ENCODE results near the gene TMED10. TPM values are rescaled to one million over a fixed set of nuclear protein-coding genes. Genes with fewer than 3 reads are reported as not detected.

Gene TMED10
- total RNA-seq, 1 donor from 2014 or later: 186 TPM

DNA sequence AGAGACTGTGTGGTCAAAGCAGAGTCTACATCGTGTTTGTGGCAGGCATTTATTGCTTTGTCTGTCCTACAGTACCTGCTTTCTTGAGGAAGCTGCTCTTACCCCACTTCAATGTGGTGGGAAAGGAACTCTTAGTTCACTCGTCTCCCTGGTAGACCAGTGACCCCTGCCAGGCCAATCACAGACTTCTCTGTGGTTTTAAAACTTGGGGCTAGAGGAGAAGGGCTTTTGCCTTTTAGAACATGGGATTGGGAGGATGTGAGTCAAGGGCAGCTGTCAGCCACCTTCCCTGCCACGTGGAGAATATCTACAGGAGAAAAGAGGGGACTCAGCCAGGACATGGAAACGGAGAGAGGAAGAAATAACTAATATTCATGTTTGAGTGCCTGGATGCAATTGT, 36.8 kb upstream of the TMED10 start:
- H3K27ac Mint-ChIP-seq (ENCODE audit: unreplicated experiment): no peak overlapping the region
- no peak overlapping the region for H3K4me3 Mint-ChIP-seq

DNA sequence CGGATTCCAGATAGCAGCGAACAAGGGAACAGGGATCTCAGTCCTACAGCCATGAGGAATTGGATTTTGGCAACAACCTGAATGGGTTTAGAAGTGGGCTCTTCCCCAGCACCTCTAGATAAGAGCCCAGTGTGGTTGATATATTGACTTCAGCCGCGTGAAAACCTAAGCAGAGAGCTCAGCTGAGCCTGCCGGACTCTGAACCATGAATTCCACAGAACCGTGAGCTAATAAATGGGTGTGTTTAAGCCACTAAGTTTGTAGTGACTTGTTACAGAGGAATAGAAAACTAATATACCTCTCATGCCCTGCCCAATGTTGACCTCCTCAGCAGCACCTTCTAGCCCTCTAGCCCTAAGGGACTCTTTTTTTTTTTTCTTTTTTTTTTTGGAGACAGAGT, 32.4 kb upstream of the TMED10 start:
- no peaks in the 10 kb centered on the region for H3K4me1 Mint-ChIP-seq
- H3K36me3 Mint-ChIP-seq (ENCODE audit: low read depth): no peaks in the 10 kb centered on the region
- no peak overlapping the region for H3K27ac Mint-ChIP-seq (ENCODE audit: unreplicated experiment)
- no peaks in the 10 kb centered on the region for H3K9me3 Mint-ChIP-seq
- DNase-seq (ENCODE audit: low read depth, low spot score): no peak
- TF ChIP-seq, protein P1, sequence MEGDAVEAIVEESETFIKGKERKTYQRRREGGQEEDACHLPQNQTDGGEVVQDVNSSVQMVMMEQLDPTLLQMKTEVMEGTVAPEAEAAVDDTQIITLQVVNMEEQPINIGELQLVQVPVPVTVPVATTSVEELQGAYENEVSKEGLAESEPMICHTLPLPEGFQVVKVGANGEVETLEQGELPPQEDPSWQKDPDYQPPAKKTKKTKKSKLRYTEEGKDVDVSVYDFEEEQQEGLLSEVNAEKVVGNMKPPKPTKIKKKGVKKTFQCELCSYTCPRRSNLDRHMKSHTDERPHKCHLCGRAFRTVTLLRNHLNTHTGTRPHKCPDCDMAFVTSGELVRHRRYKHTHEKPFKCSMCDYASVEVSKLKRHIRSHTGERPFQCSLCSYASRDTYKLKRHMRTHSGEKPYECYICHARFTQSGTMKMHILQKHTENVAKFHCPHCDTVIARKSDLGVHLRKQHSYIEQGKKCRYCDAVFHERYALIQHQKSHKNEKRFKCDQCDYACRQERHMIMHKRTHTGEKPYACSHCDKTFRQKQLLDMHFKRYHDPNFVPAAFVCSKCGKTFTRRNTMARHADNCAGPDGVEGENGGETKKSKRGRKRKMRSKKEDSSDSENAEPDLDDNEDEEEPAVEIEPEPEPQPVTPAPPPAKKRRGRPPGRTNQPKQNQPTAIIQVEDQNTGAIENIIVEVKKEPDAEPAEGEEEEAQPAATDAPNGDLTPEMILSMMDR (conservative IDR thresholded peaks at IDR 0.05): no peak
- no peaks in the 10 kb centered on the region for H3K27me3 Mint-ChIP-seq (ENCODE audit: low read depth)
- no peak overlapping the region for H3K4me3 Mint-ChIP-seq

More for the DNA sequence above, 36.8 kb upstream of the TMED10 start:
- no peaks in the 10 kb centered on the region for H3K9me3 Mint-ChIP-seq
- H3K36me3 Mint-ChIP-seq (ENCODE audit: low read depth): no peaks in the 10 kb centered on the region
- no peak for DNase-seq (ENCODE audit: low read depth, low spot score)
- TF ChIP-seq, protein P1 (conservative IDR thresholded peaks at IDR 0.05): no peak
- H3K27me3 Mint-ChIP-seq (ENCODE audit: low read depth): no peaks in the 10 kb centered on the region
- no peaks in the 10 kb centered on the region for H3K4me1 Mint-ChIP-seq

DNA sequence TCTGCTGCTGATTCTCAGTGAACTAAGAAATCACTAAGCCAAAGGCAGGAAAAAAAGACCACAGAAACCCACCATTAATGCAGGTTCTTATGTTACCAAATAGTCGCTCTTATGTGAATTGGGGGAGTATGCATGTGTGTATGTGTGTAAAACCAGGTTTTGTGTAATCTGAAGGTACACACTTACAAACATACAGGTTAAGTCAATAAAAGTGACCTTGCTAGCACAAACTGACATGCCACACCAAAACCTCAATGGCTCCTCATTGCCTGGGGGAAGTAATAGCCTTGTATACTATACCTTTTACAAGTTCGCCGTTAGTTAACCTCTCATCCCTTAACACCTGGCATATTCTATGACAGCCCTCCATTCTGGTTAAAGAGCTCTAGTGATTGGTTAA, 29.8 kb upstream of the TMED10 start:
- H3K36me3 Mint-ChIP-seq (ENCODE audit: low read depth): no peaks in the 10 kb centered on the region
- no peak overlapping the region for H3K4me3 Mint-ChIP-seq
- H3K4me1 Mint-ChIP-seq: no peaks in the 10 kb centered on the region
- H3K27ac Mint-ChIP-seq (ENCODE audit: unreplicated experiment): no peak overlapping the region
- TF ChIP-seq, protein P1 (conservative IDR thresholded peaks at IDR 0.05): no peak
- no peaks in the 10 kb centered on the region for H3K27me3 Mint-ChIP-seq (ENCODE audit: low read depth)
- H3K9me3 Mint-ChIP-seq: no peaks in the 10 kb centered on the region
- no peak for DNase-seq (ENCODE audit: low read depth, low spot score)

DNA sequence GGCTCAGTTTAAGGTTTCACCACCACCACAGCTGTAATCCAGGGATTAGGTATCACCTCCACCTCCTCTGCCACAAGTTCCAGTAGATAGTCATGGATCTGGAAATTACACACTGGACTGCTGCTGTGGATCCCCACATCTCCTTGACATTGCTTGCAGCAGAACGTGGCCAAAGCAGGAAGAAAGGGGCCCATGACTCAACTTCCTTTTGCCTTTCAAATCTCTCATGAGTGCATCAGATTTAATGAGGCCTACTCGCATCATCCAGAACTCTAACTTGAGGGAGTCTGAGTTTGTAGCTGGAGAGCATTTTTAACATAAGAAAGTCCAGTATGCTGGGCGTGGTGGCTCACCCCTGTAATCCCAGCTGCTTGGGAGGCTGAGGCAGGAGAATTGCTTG, 29.2 kb upstream of the TMED10 start:
- TF ChIP-seq, protein P1 (conservative IDR thresholded peaks at IDR 0.05): no peak
- Mint-ChIP-seq H3K27me3 (ENCODE audit: low read depth) (no peaks in the 10 kb centered on the region), H3K9me3 (no peaks in the 10 kb centered on the region), H3K27ac (ENCODE audit: unreplicated experiment) (no peak overlapping the region), H3K4me1 (no peaks in the 10 kb centered on the region), H3K36me3 (ENCODE audit: low read depth) (no peaks in the 10 kb centered on the region), H3K4me3 (no peak overlapping the region)
- no peak for DNase-seq (ENCODE audit: low read depth, low spot score)

DNA sequence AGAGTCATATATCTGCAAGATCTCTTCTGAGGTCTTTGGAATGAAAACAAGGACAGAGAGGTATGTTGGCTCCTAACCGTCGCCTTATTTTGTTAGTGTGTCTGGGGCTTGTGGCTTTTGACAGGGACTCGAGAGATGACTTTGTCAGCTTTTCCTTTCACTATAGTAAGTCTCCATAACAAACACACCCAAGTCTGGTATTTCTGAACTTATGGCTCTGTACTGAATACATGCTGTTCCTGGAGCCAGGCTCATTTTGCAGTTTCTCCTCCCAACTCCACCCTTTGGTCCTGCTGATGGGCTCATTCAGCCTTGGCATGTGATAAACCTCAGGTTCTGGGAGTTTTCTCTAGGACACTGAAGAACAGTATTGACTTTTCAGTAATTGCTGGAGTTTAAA, 27.7 kb upstream of the TMED10 start:
- Mint-ChIP-seq H3K9me3 (no peaks in the 10 kb centered on the region), H3K36me3 (ENCODE audit: low read depth) (no peaks in the 10 kb centered on the region), H3K4me1 (no peaks in the 10 kb centered on the region), H3K4me3 (no peak overlapping the region), H3K27me3 (ENCODE audit: low read depth) (no peaks in the 10 kb centered on the region), H3K27ac (ENCODE audit: unreplicated experiment) (no peak overlapping the region)
- no peak for DNase-seq (ENCODE audit: low read depth, low spot score)
- TF ChIP-seq, protein P1 (conservative IDR thresholded peaks at IDR 0.05): no peak

DNA sequence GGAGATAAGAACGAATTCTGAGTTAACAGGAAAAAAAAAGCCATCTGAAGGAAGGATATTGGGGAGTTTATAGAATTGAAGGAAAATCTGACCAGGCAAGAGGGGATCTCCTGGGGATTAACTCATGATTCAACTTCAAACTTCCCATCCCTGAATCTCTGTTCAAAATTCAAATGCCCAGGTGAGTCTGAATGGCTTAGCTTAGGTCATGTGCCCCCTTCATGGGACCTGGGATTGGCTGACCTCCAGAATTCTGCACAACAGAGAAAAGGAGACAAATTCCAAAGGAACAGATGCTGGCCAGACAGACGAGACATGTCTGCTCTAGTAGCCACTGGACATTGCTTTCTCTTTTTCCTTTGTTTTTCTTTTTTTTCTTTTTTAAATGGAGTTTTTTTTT, 26.2 kb upstream of the TMED10 start:
- Mint-ChIP-seq H3K4me1 (no peaks in the 10 kb centered on the region), H3K4me3 (no peak overlapping the region), H3K27me3 (ENCODE audit: low read depth) (no peaks in the 10 kb centered on the region), H3K9me3 (no peaks in the 10 kb centered on the region), H3K27ac (ENCODE audit: unreplicated experiment) (no peak overlapping the region), H3K36me3 (ENCODE audit: low read depth) (no peaks in the 10 kb centered on the region)
- TF ChIP-seq, protein P1 (conservative IDR thresholded peaks at IDR 0.05): no peak
- no peak for DNase-seq (ENCODE audit: low read depth, low spot score)

Data from neural crest cell (in vitro differentiated cells).